Astrocyte (in vitro differentiated cells and primary cell): ENCODE results near the gene PFN4. TPM values are rescaled to one million over a fixed set of nuclear protein-coding genes. Genes with fewer than 3 reads are reported as not detected.

Source experiments
- DNase-seq: peaks from one replicate; pipeline ENCODE4 v3.0.0-alpha.2; 2010; ENCODE audit warnings: low read depth
- FAIRE-seq: peaks from 2 replicates; lab custom pipeline; 2011; peaks lifted over from hg19 to GRCh38; lab: Jason Lieb, UNC
- H2AFZ ChIP-seq: 2 replicates; pipeline ENCODE4 v1.6.0; 2012; ENCODE audit warnings: low read depth, low read length, inconsistent platforms
- H3K27ac ChIP-seq: 2 replicates; pipeline ENCODE4 v1.5.1; 2011; ENCODE audit warnings: low read depth, low read length, inconsistent platforms
- H3K27me3 ChIP-seq: 2 replicates; pipeline ENCODE4 v1.6.0; 2011; ENCODE audit warnings: low read length, inconsistent platforms; ENCODE audit not compliant: insufficient read depth
- H3K36me3 ChIP-seq: 2 replicates; pipeline ENCODE4 v1.5.1; 2011; ENCODE audit warnings: low read length, inconsistent platforms; ENCODE audit not compliant: insufficient read depth
- H3K4me1 ChIP-seq: 2 replicates; pipeline ENCODE4 v1.5.1; 2011; ENCODE audit warnings: low read length, inconsistent platforms; ENCODE audit not compliant: insufficient read depth
- H3K4me2 ChIP-seq: 2 replicates; pipeline ENCODE4 v1.6.0; 2012; ENCODE audit warnings: low read length, inconsistent platforms
- H3K4me3 ChIP-seq: 2 replicates; pipeline ENCODE4 v1.5.1; 2011; ENCODE audit warnings: low read depth, mild to moderate bottlenecking, low read length, inconsistent platforms; ENCODE audit not compliant: insufficient read depth
- H3K79me2 ChIP-seq: 2 replicates; pipeline ENCODE4 v1.6.0; 2012; ENCODE audit warnings: mild to moderate bottlenecking, low read length, inconsistent platforms; ENCODE audit not compliant: insufficient read depth
- H3K9ac ChIP-seq: 2 replicates; pipeline ENCODE4 v1.6.0; 2012; ENCODE audit warnings: mild to moderate bottlenecking, low read length, inconsistent platforms
- H3K9me3 ChIP-seq: 2 replicates; pipeline ENCODE4 v1.5.1; 2012; ENCODE audit warnings: low read depth, mild to moderate bottlenecking, low read length, inconsistent platforms; ENCODE audit not compliant: insufficient read depth
- H4K20me1 ChIP-seq: 2 replicates; pipeline ENCODE4 v1.6.0; 2012; ENCODE audit warnings: low read length, inconsistent platforms; ENCODE audit not compliant: insufficient read depth
- H3K27ac Mint-ChIP-seq: one replicate; pipeline ENCODE4 v1.8.0; 2021; ENCODE audit warnings: mild to moderate bottlenecking, mixed read lengths; ENCODE audit not compliant: unreplicated experiment
- H3K27me3 Mint-ChIP-seq: one replicate; pipeline ENCODE4 v1.8.0; 2021; ENCODE audit warnings: low read depth, mixed read lengths; ENCODE audit not compliant: unreplicated experiment
- H3K36me3 Mint-ChIP-seq: one replicate; pipeline ENCODE4 v1.8.0; 2021; ENCODE audit warnings: low read depth, mixed read lengths; ENCODE audit not compliant: unreplicated experiment
- H3K4me1 Mint-ChIP-seq: one replicate; pipeline ENCODE4 v1.8.0; 2021; ENCODE audit warnings: low read depth, mixed read lengths; ENCODE audit not compliant: unreplicated experiment
- H3K4me3 Mint-ChIP-seq: one replicate; pipeline ENCODE4 v1.8.0; 2021; ENCODE audit warnings: mild to moderate bottlenecking, moderate library complexity, mixed read lengths; ENCODE audit not compliant: unreplicated experiment
- H3K9me3 Mint-ChIP-seq: one replicate; pipeline ENCODE4 v1.8.0; 2021; ENCODE audit warnings: mild to moderate bottlenecking, mixed read lengths; ENCODE audit not compliant: unreplicated experiment
- EZH2 ChIP-seq: IDR thresholded peaks from 2 replicates; pipeline ENCODE4 v1.6.1; 2012; ENCODE audit warnings: mild to moderate bottlenecking, low read length, inconsistent platforms; ENCODE audit not compliant: insufficient read depth
- total RNA-seq: library from RNA; stranded (reverse); gene quantifications from 2 replicates; pipeline ENCODE4 v1.2.1, GENCODE V29; 2021
- TF ChIP-seq, protein P1 (sequence below): IDR thresholded peaks from 2 replicates; pipeline ENCODE4 v1.5.1; 2011; ENCODE audit warnings: low read depth, mild to moderate bottlenecking, inconsistent platforms, low read length, moderate library complexity; ENCODE audit not compliant: insufficient read depth

The PFN4 gene
- total RNA-seq, 1 donor from 2014 or later, result 0.64 TPM

DNA sequence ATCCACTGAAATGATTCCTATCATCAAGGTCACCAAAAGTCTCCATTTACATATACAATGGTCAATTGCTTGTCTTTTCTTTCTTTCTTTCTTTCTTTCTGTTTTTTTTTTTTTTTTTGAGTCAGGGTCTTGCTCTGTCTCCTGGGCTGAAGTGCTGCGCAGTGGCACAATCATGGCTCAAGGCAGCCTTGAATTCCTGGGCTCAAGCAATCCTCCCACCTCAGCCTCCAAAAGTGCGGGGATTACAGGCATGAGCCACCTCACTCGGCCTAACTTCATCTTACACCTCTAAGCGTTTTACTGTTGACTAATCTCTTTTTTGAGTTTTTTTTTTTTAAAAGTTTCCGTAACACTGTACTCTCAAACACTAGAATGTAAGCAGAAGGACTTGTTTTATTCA is 47.9 kb downstream of the PFN4 start:
- Histone ChIP-seq H3K4me2 (peak overlapping the region; percentile 91), H3K36me3 (peaks cover 31% of the 10 kb centered on the region), H3K27ac (peak overlapping the region; percentile 90), H3K4me1 (peaks cover 8% of the 10 kb centered on the region), H4K20me1 (peaks cover 24% of the 10 kb centered on the region), H3K9ac (peak overlapping the region; percentile 98), H3K79me2 (peaks cover 52% of the 10 kb centered on the region), H3K9me3 (no peaks in the 10 kb centered on the region), H3K4me3 (peak overlapping the region; percentile 99), H3K27me3 (no peaks in the 10 kb centered on the region), H2AFZ (no peak overlapping the region)
- no peak for DNase-seq
- H3K27ac Mint-ChIP-seq, result peak overlapping the region; percentile 92
- peaks cover 10% of the 10 kb centered on the region for H3K36me3 Mint-ChIP-seq
- no peaks in the 10 kb centered on the region for H3K27me3 Mint-ChIP-seq
- H3K9me3 Mint-ChIP-seq, result no peaks in the 10 kb centered on the region
- H3K4me1 Mint-ChIP-seq, result peaks cover 1% of the 10 kb centered on the region
- peak overlapping the region; percentile 98 for H3K4me3 Mint-ChIP-seq
- no peak for FAIRE-seq
- TF ChIP-seq, protein P1, sequence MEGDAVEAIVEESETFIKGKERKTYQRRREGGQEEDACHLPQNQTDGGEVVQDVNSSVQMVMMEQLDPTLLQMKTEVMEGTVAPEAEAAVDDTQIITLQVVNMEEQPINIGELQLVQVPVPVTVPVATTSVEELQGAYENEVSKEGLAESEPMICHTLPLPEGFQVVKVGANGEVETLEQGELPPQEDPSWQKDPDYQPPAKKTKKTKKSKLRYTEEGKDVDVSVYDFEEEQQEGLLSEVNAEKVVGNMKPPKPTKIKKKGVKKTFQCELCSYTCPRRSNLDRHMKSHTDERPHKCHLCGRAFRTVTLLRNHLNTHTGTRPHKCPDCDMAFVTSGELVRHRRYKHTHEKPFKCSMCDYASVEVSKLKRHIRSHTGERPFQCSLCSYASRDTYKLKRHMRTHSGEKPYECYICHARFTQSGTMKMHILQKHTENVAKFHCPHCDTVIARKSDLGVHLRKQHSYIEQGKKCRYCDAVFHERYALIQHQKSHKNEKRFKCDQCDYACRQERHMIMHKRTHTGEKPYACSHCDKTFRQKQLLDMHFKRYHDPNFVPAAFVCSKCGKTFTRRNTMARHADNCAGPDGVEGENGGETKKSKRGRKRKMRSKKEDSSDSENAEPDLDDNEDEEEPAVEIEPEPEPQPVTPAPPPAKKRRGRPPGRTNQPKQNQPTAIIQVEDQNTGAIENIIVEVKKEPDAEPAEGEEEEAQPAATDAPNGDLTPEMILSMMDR, result no peak
- no peak for TF ChIP-seq EZH2

DNA sequence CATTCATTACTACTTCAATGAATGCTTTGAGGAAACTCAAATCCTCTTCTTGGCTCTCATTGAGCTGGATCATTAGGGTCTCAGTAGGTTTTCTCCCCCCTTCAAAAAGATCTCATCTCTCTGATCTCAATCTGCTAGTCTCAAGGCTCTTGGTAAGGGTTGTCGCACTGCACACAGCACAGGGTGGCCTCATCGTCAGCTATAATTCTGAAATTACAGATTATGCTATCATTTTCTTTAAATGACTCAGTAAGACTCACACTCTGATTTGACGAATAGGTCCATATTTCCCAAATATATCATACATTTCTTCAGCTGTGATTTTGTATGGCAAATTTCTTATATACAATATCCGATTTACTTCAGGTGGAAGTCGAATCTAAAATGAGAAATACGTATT is 49.3 kb downstream of the PFN4 start:
- no peaks in the 10 kb centered on the region for H3K9me3 Mint-ChIP-seq
- no peaks in the 10 kb centered on the region for H3K27me3 Mint-ChIP-seq
- H3K27ac Mint-ChIP-seq, result no peak overlapping the region
- no peak overlapping the region for H3K4me3 ChIP-seq
- peaks cover 1% of the 10 kb centered on the region for H3K4me1 Mint-ChIP-seq
- FAIRE-seq (no peak), DNase-seq (no peak)
- no peak overlapping the region for H3K4me2 ChIP-seq
- no peak overlapping the region for H3K27ac ChIP-seq
- H3K79me2 ChIP-seq, result peaks cover 60% of the 10 kb centered on the region
- H3K27me3 ChIP-seq, result no peaks in the 10 kb centered on the region
- no peak overlapping the region for H3K9ac ChIP-seq
- H3K4me1 ChIP-seq, result peaks cover 8% of the 10 kb centered on the region
- H3K36me3 Mint-ChIP-seq, result peaks cover 11% of the 10 kb centered on the region
- no peak overlapping the region for H3K4me3 Mint-ChIP-seq
- no peak overlapping the region for H2AFZ ChIP-seq
- H4K20me1 ChIP-seq, result peaks cover 30% of the 10 kb centered on the region
- no peaks in the 10 kb centered on the region for H3K9me3 ChIP-seq
- no peak for TF ChIP-seq EZH2
- TF ChIP-seq, protein P1, result no peak
- peaks cover 29% of the 10 kb centered on the region for H3K36me3 ChIP-seq

DNA sequence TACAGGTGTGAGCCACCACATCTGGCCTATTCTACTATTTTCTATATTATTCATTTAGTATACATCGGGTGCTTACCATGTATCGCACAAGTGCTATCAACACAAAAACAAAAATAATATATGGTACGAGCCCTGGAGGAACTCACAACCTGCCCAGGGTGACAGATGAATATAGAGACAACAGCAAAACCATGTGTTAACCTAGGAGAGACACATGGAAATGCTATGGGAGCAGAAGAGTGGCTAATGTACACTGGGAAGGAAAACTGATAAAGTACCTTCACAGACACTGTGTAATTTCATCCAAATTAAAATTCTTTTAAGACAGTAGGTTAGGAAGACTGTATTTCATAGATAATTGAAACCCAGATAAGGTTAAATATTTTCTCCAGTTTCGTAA is 50.9 kb downstream of the PFN4 start:
- H3K27me3 Mint-ChIP-seq, result no peaks in the 10 kb centered on the region
- no peaks in the 10 kb centered on the region for H3K27me3 ChIP-seq
- H3K4me2 ChIP-seq, result no peak overlapping the region
- H3K36me3 Mint-ChIP-seq, result peaks cover 11% of the 10 kb centered on the region
- peaks cover 1% of the 10 kb centered on the region for H3K4me1 Mint-ChIP-seq
- H3K9ac ChIP-seq, result no peak overlapping the region
- H4K20me1 ChIP-seq, result peaks cover 34% of the 10 kb centered on the region
- no peak overlapping the region for H3K27ac ChIP-seq
- H3K36me3 ChIP-seq, result peaks cover 39% of the 10 kb centered on the region
- peaks cover 60% of the 10 kb centered on the region for H3K79me2 ChIP-seq
- TF ChIP-seq EZH2, result no peak
- TF ChIP-seq, protein P1, result no peak
- no peak for DNase-seq
- H3K4me1 ChIP-seq, result peaks cover 4% of the 10 kb centered on the region
- H3K4me3 ChIP-seq, result no peak overlapping the region
- no peak overlapping the region for H3K27ac Mint-ChIP-seq
- no peaks in the 10 kb centered on the region for H3K9me3 ChIP-seq
- FAIRE-seq, result no peak
- H3K4me3 Mint-ChIP-seq, result no peak overlapping the region
- H3K9me3 Mint-ChIP-seq, result no peaks in the 10 kb centered on the region
- no peak overlapping the region for H2AFZ ChIP-seq
